GM19328 (cell line): ENCODE data around the gene DNAH8.
"Not testable (repeated sequence)": the region's sequence is repeated elsewhere in the genome, so short reads cannot be mapped to it uniquely, and the experiment has no call there.

Source experiments
- ATAC-seq: cut with Tn5 transposase; IDR thresholded peaks from one replicate; pipeline ENCODE4 v1.9.1; 2021; ENCODE audit warnings: mild to moderate bottlenecking, moderate library complexity; ENCODE audit not compliant: unreplicated experiment

Gene DNAH8

DNA sequence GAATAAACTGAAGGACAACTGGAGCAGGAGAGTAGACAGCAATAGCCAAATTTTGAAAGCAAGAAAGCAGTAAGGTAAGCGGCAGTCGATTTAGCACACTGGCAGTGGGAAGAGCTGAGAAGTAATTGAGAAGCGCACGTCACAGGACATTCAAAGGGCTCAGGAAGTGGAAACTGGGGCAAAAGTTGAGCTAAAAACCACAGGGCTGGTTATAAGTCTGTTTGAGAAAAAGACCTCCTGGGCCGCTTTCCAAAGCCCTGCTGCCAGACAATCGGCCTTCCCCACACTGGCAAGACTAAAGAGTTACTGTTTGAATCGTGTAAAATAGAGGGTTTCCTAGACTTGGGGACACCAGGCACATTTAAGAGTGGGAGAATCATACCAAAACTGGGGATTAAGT, 161.4 kb downstream of the DNAH8 start:
- ATAC-seq, result no peak

DNA sequence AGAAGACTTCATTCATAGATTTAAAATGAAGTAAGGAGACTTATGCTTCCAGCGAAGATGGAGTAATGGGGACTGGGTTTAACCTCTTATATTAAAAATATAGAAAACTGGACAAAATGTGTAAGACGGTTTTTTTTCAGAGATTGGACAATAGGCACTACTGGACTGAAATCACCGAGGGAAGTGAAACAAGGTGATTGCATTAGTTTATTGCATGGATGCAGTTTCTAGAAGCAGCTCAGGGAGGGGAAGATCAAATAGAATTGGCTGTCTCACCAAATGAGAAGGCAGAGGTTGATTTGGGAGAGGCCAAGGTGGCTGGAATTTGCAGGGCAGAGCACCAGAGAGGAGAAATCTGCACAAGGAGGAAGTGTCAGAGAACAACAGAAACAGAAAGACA, 162.6 kb downstream of the DNAH8 start:
- ATAC-seq, result no peak

DNA sequence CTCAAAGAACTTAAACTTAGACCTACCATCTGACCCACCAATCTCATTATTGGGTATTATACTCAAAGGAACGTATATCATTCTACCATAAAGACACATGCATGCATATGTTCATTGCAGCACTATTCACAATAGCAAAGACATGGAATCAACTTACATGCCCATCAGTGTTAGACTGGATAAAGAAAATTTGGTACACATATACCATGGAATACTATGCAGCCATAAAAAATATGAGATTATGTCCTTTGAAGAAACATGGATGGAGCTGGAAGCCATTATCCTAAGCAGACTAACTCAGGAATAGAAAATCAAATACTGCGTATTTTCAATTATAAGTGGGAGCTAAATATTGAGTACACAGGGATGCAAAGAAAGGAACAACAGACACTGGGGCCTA, 167.0 kb downstream of the DNAH8 start:
- ATAC-seq, result no peak

DNA sequence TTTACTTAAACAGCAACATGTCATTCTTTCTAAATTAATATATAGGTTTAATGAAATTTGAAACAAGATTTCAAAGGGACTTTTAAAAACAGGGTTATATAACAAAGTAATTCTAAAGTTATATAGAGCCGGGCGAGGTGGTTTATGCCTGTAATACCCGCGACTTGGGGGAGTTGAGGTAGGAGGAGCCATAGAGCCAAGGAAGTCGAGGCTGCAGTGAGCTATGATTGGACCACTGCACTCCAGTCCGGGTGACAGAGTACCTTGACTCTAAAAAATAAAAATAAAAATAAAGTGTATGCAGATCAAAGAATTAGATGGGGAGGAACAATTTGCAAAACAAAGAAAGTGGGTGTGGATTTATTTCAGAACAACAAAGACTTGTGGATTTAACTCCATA, 182.4 kb downstream of the DNAH8 start:
- no peak for ATAC-seq

DNA sequence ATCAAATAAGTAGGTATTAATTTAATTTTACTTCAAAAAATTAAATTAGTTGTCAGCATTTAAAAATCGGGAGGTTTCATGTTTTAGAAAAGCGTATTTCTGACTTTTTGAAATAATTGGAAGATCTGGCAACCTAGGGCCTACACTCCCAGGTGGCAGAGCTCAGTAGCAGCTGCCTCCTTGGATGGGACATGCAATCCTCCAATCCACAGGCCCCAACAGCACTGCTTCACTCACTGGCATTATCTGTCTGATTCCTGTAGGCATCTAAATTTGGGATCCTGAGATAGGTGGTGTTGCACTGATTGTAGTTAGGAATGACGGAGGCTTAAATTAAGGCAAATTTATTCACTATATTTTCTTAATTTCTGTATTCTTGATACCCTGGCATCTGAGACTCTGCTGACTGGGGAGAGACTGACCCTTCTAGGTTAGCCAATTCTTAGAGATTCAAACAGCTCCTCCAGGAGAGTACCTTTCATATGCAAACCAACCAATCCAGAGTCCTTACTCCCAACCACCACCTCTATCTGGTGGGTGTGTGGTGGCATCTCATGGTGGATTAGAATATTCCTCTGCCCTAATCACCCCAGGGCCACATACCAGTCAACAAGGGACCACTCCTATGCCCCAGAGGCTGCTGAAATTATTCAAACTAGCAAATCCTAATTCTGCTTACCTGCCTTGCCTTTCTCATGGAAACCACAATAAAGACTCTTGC, 186.9 kb downstream of the DNAH8 start:
- ATAC-seq, result no peak

DNA sequence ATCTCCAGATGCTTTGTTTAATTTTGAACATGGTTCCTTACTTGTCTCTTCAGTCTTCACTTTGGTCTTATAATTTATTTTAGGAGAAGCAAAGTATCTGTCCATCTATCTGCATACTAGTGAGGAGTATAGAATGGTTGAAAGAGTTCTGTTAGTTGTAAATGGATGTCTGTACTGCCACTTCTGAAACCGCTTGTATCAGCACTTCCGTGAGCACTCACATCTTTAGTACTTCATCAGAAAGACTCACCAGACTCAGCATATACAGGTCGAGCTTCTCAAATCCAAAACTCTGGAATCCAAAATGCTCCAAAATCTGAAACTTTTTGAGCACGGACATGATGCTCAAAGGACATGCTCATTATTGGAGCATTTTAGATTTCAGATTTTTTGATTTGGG, 191.5 kb downstream of the DNAH8 start:
- no peak for ATAC-seq

DNA sequence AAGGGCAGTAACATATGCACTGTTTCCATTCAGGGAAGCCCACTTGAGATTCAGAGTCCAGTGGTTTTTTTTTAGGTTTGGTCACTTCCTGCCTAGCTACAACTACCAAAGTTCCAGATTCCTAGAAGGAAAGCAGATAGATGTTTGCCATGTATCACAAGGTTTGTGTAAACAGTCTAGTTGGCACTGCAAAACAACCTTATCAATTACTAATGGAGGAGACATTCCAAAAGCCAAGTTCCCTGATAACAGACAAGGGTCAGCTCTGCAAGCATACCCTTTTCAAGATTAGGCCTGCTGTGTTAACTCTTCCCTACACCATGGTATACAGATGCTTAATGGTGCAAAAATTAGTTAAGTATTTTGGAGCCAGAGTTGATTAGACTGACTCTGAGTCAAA, 192.2 kb downstream of the DNAH8 start:
- no peak for ATAC-seq

DNA sequence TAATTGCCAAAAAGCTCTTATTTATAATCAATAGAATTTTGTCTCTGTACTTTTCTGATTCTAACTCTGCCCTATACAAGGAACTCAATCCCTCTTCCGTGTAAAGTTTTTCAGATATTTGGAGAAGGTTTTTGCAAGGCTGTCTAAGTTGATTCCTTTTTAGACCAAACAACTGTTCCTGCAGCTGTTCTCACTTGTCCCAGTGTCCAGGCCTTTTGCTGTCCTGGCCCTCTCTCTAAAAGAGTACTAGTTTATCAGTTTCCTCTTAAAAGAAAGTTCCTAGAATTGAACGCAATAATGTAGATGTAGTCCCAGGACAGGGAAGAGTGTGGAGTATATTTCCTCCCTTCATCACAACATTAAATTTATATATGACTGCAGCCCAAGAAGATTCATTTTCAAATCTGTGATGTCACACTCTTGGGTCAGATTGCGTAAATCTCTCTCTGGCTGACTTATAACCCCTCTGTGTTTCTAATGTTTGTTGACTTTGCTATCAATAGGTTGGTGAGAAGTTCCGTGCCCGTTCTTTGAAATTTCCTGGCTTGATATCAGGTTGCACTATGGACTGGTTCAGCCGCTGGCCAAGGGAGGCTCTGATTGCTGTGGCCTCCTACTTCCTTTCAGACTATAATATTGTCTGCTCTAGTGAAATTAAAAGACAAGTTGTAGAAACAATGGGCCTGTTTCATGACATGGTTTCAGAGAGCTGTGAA, 194.1 kb downstream of the DNAH8 start:
- ATAC-seq, result no peak

DNA sequence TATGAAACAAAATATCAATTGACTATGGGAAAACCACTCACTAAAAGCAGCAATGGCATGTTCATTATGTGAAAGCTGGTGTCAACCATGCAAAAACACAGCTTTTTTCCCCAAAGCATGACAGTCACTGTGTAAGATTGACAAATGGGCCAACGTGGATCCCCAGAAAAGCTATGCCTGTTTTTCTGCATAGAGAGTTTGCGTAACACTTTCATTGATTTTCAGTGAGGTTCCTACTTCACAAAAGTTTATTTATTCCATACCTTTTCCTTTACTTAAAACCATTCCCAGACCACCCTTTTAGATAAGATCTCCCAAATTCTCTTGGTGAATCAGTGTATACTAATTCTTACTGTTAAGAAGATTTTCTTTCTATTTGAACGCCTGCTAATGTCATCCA, 195.1 kb downstream of the DNAH8 start:
- ATAC-seq, result no peak

DNA sequence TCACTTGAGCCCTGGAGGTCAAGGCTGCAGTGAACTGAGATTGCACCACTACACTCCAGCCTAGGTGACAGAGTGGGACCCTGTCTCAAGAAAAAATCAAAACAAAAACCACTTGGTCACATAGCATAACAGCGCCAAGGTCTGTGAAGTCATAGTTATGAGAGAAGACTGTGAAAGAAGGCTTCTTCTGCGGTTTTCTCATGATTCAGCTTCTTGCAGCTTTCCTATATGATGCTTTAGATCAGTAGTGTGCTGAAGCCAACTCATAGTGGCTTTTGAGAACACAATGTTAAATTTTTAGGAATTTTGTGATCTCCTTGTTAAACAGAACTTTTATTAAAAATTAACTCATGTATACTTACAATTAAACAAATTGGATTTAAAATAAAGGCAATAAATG, 197.3 kb downstream of the DNAH8 start:
- ATAC-seq, result no peak

DNA sequence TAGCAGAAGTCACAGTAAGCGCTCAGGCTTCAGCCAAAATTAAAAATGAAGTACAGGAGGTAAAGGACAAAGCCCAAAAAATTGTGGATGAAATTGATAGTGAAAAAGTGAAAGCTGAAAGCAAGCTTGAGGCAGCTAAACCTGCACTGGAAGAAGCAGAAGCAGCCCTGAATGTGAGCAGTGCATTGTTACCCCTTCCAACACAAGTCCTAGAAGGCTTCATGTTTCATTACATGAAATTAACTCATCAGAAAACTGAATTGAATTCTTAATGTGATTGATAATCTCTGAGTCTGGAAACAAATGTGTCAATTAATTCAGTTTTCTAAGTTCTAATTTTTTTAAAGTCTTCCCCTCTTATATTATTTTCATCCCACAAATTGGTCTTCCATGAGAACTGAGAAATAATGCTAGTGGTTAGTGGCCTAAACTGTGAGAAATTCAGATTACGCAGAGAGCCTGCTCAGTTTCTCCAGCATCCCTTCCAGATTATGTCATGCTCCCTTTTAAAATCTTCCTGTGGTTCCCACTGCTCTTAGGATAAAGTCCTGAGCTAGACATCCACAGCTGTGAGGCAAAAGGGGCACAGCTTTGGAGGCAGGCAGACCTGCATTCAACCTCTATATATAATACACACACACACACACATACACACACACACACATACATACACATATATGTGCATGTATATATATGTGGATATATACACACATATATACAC, 200.3 kb downstream of the DNAH8 start:
- ATAC-seq, result no peak

DNA sequence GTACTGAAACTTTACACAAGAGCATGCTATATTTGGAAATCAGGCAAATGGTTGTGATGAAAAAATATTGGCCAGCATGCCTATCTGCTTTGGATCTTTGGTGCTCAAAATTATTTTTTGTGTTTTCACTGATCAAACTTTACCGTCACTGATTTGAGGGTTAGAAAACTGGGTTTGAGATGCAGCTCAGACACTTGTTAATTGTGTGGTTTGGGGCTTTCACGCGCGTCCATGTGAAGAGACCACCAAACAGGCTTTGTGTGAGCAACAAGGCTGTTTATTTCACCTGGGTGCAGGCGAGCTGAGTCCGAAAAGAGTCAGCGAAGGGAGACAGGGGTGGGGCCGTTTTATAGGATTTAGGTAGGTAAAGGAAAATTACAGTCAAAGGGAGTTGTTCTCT, 206.4 kb downstream of the DNAH8 start:
- not testable (repeated sequence) for ATAC-seq

DNA sequence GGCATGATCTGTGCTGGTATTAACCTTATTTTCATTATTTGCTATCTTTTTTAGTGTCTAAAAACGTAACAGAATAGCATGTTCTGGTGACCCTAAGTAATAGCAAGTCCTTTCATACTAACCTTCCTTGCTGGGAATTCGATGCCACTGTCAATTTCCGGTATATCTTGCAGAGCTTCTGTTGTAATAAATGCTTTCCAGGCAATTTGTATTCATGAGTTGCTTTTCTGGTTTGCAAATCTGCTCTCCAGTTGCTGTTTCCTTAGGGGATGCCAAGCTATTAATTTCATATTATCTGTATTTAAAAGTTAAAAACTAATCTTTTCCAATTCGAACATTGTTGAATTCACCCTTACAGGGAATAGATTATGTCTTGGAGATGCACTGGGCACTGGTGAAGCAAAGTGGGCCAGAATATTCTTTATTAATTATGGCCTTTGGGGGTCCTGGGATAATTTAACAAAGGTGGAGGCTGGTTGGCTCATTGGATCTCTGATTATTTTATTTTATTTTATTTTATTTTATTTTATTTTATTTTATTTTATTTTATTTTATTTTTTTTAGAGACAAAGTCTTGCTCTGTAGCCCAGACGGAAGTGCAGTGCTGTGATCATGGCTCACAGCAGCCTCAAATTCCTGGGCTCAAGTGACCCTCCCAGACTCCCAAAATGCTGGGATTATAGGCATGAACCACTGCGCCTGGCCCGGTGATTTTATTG, 209.8 kb downstream of the DNAH8 start:
- no peak for ATAC-seq

DNA sequence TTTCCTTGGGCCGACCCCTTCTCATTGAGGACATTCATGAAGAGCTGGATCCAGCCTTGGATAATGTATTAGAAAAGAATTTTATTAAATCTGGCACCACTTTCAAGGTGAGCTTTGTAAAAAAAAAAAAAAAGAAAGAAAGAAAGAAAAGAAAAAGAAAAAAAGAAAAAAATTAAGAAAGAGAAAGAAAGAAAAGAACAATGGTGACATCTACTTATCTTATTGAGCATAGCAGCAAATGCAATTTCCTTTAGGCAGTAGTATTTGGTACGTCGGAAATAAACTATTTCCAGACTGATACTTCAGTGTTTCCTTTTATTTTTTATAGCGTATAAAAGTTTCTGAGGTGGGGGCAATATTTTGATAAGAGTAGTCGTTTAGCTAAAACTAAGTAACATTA, 214.4 kb downstream of the DNAH8 start:
- no peak for ATAC-seq

DNA sequence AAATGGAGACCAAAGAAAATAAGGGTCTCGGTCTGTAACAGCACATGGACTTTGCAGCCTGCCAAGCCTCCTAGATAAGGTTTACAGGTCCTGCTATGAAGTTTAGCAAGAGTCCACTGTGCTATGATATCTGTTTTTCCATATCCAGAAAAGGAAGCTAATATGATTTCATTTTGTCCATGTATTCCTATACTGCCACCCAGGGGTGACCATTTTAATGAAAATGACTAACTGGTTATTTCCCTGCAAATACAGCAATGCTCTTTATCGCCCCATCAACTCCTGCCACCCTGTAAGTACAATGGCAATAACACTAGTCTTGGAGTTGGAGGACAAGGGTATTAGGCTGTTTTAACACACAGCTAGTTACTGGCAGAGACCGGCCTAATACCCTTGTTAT, 218.3 kb downstream of the DNAH8 start:
- no peak for ATAC-seq

DNA sequence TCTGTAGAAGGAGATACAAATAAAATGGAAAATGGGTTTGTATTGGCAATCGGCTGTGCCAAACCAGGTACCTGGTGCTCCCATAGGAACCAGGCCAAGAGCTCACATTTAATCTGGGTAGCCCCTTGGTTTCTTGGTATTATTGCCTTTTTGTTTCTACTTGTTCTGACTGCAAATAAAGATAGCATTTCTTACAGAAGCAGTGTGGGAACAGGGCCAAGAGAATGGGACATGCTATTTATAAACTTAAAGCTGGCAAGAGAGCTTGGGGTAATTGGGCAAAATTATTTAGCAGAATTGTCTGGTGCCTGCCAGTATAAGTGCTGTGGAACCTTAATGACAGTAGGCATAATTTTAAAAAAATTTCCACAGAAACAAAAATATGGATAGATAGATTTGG, 219.9 kb downstream of the DNAH8 start:
- ATAC-seq, result no peak

DNA sequence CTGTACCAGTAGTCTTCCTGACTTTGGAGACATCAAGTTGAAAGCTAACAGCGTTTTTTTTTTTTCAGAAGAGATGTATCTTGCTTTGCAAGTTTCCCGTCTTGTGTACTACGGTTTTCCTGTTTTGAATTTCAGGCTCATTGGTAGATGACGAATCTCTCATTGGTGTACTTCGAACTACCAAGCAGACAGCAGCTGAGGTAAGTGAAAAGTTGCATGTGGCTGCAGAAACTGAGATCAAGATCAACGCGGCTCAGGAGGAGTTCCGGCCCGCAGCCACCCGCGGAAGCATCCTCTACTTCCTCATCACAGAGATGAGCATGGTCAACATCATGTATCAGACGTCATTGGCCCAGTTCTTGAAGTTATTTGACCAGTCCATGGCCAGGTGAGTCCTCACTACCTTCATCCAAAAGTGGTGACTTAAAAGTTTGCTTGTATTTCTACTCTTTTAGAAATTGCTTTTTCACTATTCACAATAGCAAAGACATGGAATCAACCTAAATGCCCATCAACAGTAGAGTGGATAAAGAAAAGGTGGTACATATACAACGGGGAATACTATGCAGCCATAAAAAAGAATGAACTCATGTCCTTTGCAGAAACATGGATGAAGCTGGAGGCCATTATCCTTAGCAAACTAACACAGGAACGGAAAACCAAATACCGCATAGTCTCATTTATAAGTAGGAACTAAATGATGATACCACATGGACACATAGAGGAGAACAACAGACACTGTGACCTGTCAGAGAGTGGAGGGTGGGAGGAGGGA, 222.9 kb downstream of the DNAH8 start:
- ATAC-seq, result no peak

DNA sequence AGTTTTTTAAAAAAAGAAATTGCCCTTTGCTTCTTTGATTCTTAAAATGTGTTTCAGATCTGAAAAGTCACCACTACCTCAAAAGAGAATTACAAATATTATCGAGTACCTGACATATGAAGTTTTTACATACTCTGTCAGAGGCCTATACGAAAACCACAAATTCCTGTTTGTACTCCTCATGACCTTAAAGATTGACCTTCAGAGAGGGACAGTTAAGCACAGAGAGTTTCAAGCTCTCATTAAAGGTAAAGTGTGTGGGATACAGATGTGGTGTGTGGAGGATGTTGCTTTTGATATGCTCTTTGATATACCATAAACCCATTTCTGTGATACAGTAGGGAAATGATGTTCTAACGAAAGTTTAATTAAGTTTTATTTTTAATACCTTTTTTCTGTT, 223.6 kb downstream of the DNAH8 start:
- no peak for ATAC-seq

DNA sequence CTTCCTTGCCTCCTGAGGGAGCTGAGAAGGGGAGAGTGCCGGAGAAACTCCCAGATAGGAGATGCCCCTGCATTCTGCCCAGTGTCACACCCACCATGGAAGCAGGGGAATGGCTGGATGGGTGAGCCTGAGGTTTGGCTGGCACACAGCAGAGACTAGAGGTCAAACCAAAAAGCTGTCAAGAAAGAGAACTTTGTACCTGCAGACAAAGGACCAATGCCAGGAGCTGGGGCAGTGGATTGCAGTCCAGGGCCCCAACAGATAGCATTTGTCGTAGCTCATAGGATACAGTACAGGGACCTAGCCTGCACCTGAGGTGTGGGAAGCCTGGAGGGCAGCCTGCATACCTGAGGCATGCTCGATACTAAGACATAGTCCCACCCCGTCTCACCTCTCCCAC, 227.3 kb downstream of the DNAH8 start:
- ATAC-seq, result no peak

DNA sequence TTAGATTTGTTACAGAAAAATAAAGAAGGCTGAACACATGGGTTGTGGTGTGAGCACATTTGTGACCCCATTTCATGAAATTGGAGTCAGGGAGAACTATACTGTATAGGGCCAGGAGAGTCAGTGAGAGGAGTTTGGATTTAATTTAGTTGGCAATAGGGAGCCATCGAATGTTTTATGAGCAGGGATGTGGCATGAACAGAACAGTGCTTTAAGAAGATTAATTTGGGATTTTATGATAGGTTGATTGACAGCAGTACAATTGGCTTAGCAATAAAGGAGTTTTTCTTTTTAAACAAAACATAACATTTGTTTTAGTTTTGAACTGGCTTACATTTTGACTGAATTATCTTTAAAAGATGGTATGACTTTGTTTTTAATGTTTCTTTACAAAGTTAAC, 227.9 kb downstream of the DNAH8 start:
- no peak for ATAC-seq

DNA sequence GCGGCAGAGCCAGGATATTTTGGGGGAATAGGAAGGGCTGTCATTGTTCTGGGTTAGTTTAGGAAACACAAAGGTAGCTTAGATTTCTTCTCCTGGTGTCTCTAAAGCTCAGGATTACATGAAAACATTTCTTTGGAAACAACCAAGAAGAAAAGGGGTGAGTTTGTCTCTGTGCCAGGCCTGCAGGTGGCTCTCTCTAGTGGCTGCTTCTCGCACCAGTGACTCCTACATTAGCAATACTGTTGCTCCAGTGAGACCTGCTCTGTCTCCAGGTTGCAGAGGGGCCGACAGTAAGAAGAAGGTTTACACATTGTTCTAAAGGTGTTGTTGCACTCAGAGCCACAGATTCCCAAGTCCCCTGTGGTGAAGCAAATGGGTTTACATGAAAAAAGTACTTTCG, 228.9 kb downstream of the DNAH8 start:
- ATAC-seq, result no peak
